SK-N-MC (cell line): ENCODE results near the gene ACSM5.

Experiments used
- EZH2 ChIP-seq: fragments of 200-600 bp; sonication (generic); IDR thresholded peaks from one replicate; pipeline ENCODE4 v1.6.1; 2017; ENCODE audit warnings: antibody characterized with exemption
- FOXP2 ChIP-seq: optimal IDR thresholded peaks from 2 replicates; pipeline ENCODE3; 2011; ENCODE audit warnings: mild to moderate bottlenecking, moderate library complexity; ENCODE audit not compliant: insufficient read depth; ENCODE audit errors: extremely low read length, control extremely low read depth
- POLR2AphosphoS5 ChIP-seq: IDR thresholded peaks from 2 replicates; pipeline ENCODE4 v1.6.1; 2012; ENCODE audit warnings: mild to moderate bottlenecking, low read depth, low read length, borderline replicate concordance

- TF ChIP-seq EZH2 (no peak), POLR2AphosphoS5 (no peak), FOXP2 (no peak)
Measured at GRCh38 chr16:20387978-20388377, 21.4 kb upstream of the ACSM5 start.
